Left ventricle myocardium inferior (tissue), 1 donor: ENCODE results near the gene HIVEP2. TPM values are rescaled to one million over a fixed set of nuclear protein-coding genes. Genes with fewer than 3 reads are reported as not detected.

Experiments used
- DNase-seq: peaks from one replicate; pipeline ENCODE4 v3.0.0-alpha.2; 2020
- H3K27ac ChIP-seq: fragments of 200-600 bp; replicated peaks from 2 replicates; pipeline ENCODE4 v1.8.0; 2021
- H3K27me3 ChIP-seq: fragments of 200-600 bp; 2 replicates; pipeline ENCODE4 v1.8.0; 2021; ENCODE audit warnings: low read depth
- H3K36me3 ChIP-seq: fragments of 200-600 bp; 2 replicates; pipeline ENCODE4 v1.8.0; 2021
- H3K4me1 ChIP-seq: fragments of 200-600 bp; 2 replicates; pipeline ENCODE4 v1.8.0; 2021
- H3K4me3 ChIP-seq: fragments of 200-600 bp; 2 replicates; pipeline ENCODE4 v1.8.0; 2021; ENCODE audit warnings: mild to moderate bottlenecking, moderate library complexity
- H3K9me3 ChIP-seq: fragments of 200-600 bp; replicated peaks from 2 replicates; pipeline ENCODE4 v1.8.0; 2021
- intact Hi-C: fragments of 100-400 bp; cut with micrococcal nuclease; formaldehyde crosslinking; loops from one replicate; pipeline ENCODE4 v1.11.0; 2022
- total RNA-seq: library from RNA; stranded (reverse); fragmentation: NEBNext Ultra II Directional; extraction: Animal tissue kit (Norgen Biotek cat#: 25700); gene quantifications from one replicate; pipeline ENCODE4 v1.2.1, GENCODE V29; 2021
- TF ChIP-seq, protein P1 (sequence below): fragments of 200-600 bp; IDR thresholded peaks from 2 replicates; pipeline ENCODE4 v1.8.0; 2021; ENCODE audit warnings: antibody characterized with exemption, mild to moderate bottlenecking, borderline replicate concordance
- donor health status: DM: no; HTN: yes; CAD: no; lungs with severe emphysema.

HIVEP2 gene
- total RNA-seq, 1 donor from 2014 or later: 16.2 TPM

GRCh38 chr6:142845143-142845571 is 99.8 kb downstream of the HIVEP2 start:
- intact Hi-C loops: no loop called here
- no peaks in the 10 kb centered on the region for H3K9me3 ChIP-seq
- H3K27ac ChIP-seq: peak overlapping the region; percentile 95

GRCh38 chr6:142844065-142844755 is 100.8 kb downstream of the HIVEP2 start:
- TF ChIP-seq, protein P1, sequence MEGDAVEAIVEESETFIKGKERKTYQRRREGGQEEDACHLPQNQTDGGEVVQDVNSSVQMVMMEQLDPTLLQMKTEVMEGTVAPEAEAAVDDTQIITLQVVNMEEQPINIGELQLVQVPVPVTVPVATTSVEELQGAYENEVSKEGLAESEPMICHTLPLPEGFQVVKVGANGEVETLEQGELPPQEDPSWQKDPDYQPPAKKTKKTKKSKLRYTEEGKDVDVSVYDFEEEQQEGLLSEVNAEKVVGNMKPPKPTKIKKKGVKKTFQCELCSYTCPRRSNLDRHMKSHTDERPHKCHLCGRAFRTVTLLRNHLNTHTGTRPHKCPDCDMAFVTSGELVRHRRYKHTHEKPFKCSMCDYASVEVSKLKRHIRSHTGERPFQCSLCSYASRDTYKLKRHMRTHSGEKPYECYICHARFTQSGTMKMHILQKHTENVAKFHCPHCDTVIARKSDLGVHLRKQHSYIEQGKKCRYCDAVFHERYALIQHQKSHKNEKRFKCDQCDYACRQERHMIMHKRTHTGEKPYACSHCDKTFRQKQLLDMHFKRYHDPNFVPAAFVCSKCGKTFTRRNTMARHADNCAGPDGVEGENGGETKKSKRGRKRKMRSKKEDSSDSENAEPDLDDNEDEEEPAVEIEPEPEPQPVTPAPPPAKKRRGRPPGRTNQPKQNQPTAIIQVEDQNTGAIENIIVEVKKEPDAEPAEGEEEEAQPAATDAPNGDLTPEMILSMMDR: no peak
- H3K27me3 ChIP-seq: no peaks in the 10 kb centered on the region
- no peak for DNase-seq
- peak overlapping the region; percentile 95 for H3K27ac ChIP-seq
- no peak overlapping the region for H3K4me3 ChIP-seq
- intact Hi-C loops: no loop called here
- no peaks in the 10 kb centered on the region for H3K36me3 ChIP-seq
- H3K9me3 ChIP-seq: no peaks in the 10 kb centered on the region
- H3K4me1 ChIP-seq: peaks cover 86% of the 10 kb centered on the region

More at GRCh38 chr6:142845143-142845571, 99.8 kb downstream of the HIVEP2 start:
- DNase-seq: no peak
- peak overlapping the region; percentile 59 for H3K4me3 ChIP-seq
- TF ChIP-seq, protein P1: no peak
- H3K4me1 ChIP-seq: peaks cover 78% of the 10 kb centered on the region
- no peaks in the 10 kb centered on the region for H3K27me3 ChIP-seq
- no peaks in the 10 kb centered on the region for H3K36me3 ChIP-seq

- H3K27ac ChIP-seq: peak overlapping the region; percentile 95
- H3K4me3 ChIP-seq: peak overlapping the region; percentile 49
- intact Hi-C loops: no loop called here
- H3K9me3 ChIP-seq: no peaks in the 10 kb centered on the region
- TF ChIP-seq, protein P1: no peak
- DNase-seq: no peak
- H3K4me1 ChIP-seq: peaks cover 81% of the 10 kb centered on the region
- no peaks in the 10 kb centered on the region for H3K27me3 ChIP-seq
- no peaks in the 10 kb centered on the region for H3K36me3 ChIP-seq
Observed at GRCh38 chr6:142843361-142843760, 101.6 kb downstream of the HIVEP2 start.

GRCh38 chr6:142842418-142843261 is 102.3 kb downstream of the HIVEP2 start:
- intact Hi-C loops: no loop called here
- Histone ChIP-seq H3K27me3 (no peaks in the 10 kb centered on the region), H3K4me1 (peaks cover 74% of the 10 kb centered on the region), H3K9me3 (no peaks in the 10 kb centered on the region), H3K27ac (peak overlapping the region; percentile 95), H3K36me3 (no peaks in the 10 kb centered on the region), H3K4me3 (peak overlapping the region; percentile 49)
- no peak for DNase-seq
- TF ChIP-seq, protein P1: no peak

- peak overlapping the region; percentile 95 for H3K27ac ChIP-seq
- H3K27me3 ChIP-seq: no peaks in the 10 kb centered on the region
- peak overlapping the region; percentile 49 for H3K4me3 ChIP-seq
- DNase-seq: no peak
- intact Hi-C loops: no loop called here
- no peaks in the 10 kb centered on the region for H3K9me3 ChIP-seq
- no peaks in the 10 kb centered on the region for H3K36me3 ChIP-seq
- peaks cover 67% of the 10 kb centered on the region for H3K4me1 ChIP-seq
- TF ChIP-seq, protein P1: no peak
Observed at GRCh38 chr6:142841915-142842314, 103.1 kb downstream of the HIVEP2 start.
